Neural crest cell (in vitro differentiated cells): ENCODE data around the gene PREX1. TPM values are rescaled to one million over a fixed set of nuclear protein-coding genes. Genes with fewer than 3 reads are reported as not detected.

Experiments
- DNase-seq: peaks from one replicate; pipeline ENCODE4 v3.0.0; 2021; ENCODE audit warnings: low read depth, mixed read lengths, low spot score
- H3K27ac Mint-ChIP-seq: one replicate; pipeline ENCODE4 v1.8.0; 2021; ENCODE audit warnings: mild to moderate bottlenecking, mixed read lengths; ENCODE audit not compliant: unreplicated experiment
- H3K27me3 Mint-ChIP-seq: 2 replicates; pipeline ENCODE4 v1.8.0; 2021; ENCODE audit warnings: low read depth, mild to moderate bottlenecking, mixed read lengths
- H3K36me3 Mint-ChIP-seq: 2 replicates; pipeline ENCODE4 v1.8.0; 2021; ENCODE audit warnings: low read depth, mild to moderate bottlenecking, mixed read lengths
- H3K4me1 Mint-ChIP-seq: 2 replicates; pipeline ENCODE4 v1.8.0; 2021; ENCODE audit warnings: mixed read lengths
- H3K4me3 Mint-ChIP-seq: one replicate; pipeline ENCODE4 v1.8.0; 2021; ENCODE audit warnings: mild to moderate bottlenecking, mixed read lengths
- H3K9me3 Mint-ChIP-seq: 2 replicates; pipeline ENCODE4 v1.8.0; 2021; ENCODE audit warnings: mixed read lengths
- total RNA-seq: library from RNA; stranded (reverse); gene quantifications from 2 replicates; pipeline ENCODE4 v1.2.1, GENCODE V29; 2021
- TF ChIP-seq, protein P1 (sequence below): fragments of 200-600 bp; sonication (generic); conservative IDR thresholded peaks from 2 replicates; pipeline ENCODE4 v1.5.0; 2021; ENCODE audit warnings: antibody characterized with exemption, mild to moderate bottlenecking

PREX1 gene
- total RNA-seq, 1 donor from 2014 or later, result 72.4 TPM

DNA sequence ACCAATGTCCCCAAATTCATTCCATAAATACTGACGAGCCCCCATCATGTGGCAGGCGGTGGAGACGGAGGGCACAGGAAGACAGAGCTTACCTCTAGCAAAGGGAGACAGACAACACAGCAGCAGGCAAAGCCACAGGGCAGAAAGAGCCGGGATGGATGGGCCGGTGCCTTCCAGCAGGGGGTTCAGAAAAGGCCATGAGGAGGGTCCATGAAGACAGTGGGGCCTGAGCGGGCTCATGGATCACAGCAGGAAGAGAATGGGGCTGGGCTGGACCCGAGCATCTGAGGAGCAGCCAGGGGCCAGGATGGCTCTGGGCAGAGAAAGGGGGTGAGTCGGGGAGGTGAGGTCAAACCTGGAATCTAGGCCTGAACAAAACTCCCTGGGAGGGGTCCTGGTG lies 42.0 kb downstream of the PREX1 start:
- Mint-ChIP-seq H3K4me3 (peak overlapping the region; percentile 67), H3K27me3 (no peaks in the 10 kb centered on the region), H3K36me3 (peaks cover 3% of the 10 kb centered on the region), H3K4me1 (peaks cover 56% of the 10 kb centered on the region), H3K27ac (peak overlapping the region; percentile 86), H3K9me3 (no peaks in the 10 kb centered on the region)
- no peak for DNase-seq
- TF ChIP-seq, protein P1, sequence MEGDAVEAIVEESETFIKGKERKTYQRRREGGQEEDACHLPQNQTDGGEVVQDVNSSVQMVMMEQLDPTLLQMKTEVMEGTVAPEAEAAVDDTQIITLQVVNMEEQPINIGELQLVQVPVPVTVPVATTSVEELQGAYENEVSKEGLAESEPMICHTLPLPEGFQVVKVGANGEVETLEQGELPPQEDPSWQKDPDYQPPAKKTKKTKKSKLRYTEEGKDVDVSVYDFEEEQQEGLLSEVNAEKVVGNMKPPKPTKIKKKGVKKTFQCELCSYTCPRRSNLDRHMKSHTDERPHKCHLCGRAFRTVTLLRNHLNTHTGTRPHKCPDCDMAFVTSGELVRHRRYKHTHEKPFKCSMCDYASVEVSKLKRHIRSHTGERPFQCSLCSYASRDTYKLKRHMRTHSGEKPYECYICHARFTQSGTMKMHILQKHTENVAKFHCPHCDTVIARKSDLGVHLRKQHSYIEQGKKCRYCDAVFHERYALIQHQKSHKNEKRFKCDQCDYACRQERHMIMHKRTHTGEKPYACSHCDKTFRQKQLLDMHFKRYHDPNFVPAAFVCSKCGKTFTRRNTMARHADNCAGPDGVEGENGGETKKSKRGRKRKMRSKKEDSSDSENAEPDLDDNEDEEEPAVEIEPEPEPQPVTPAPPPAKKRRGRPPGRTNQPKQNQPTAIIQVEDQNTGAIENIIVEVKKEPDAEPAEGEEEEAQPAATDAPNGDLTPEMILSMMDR, result no peak

DNA sequence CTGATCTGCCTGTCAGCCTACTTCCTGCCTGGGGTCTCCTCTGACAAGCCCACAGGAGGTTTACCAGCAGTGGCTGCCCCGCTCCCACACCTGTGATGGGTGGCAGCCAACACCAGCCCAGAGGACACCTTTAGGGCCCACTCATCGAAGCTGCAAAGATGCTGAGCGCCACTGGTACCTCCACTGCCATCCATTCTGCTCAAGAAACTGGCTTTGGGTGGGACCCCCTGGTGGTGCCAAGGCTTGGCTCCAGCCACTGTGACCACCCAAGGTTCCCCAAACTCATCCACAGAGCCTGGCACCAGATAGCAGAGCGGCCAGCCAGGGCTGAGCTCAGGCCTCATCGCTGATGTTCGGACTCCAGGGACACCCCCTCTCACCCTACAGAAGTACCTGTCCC lies 42.5 kb downstream of the PREX1 start:
- H3K4me1 Mint-ChIP-seq, result peaks cover 54% of the 10 kb centered on the region
- no peaks in the 10 kb centered on the region for H3K27me3 Mint-ChIP-seq
- H3K27ac Mint-ChIP-seq, result no peak overlapping the region
- H3K4me3 Mint-ChIP-seq, result peak overlapping the region; percentile 67
- no peaks in the 10 kb centered on the region for H3K9me3 Mint-ChIP-seq
- no peak for DNase-seq
- TF ChIP-seq, protein P1, result no peak
- H3K36me3 Mint-ChIP-seq, result peaks cover 3% of the 10 kb centered on the region

DNA sequence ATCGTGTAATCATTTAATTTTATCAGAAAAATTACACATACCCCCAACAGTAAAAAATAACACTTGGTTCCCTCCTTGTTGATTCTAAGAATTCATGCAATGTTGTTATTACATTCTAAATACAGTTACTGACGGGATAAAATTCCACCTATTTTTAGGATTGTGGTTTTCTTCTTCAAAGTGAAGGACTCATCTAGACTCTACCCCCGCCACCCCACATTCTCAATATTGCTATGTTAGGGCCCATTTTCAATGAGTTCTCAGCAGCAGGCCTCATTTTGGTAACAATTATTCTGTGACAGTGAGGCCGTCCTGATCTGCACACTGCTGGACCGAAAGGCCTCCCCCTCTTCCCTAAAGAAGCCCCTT lies 43.5 kb downstream of the PREX1 start:
- Mint-ChIP-seq H3K4me3 (no peak overlapping the region), H3K36me3 (peaks cover 10% of the 10 kb centered on the region), H3K4me1 (peaks cover 44% of the 10 kb centered on the region), H3K9me3 (peaks cover 6% of the 10 kb centered on the region), H3K27ac (peak overlapping the region; percentile 36), H3K27me3 (no peaks in the 10 kb centered on the region)
- DNase-seq, result no peak
- TF ChIP-seq, protein P1, result no peak

DNA sequence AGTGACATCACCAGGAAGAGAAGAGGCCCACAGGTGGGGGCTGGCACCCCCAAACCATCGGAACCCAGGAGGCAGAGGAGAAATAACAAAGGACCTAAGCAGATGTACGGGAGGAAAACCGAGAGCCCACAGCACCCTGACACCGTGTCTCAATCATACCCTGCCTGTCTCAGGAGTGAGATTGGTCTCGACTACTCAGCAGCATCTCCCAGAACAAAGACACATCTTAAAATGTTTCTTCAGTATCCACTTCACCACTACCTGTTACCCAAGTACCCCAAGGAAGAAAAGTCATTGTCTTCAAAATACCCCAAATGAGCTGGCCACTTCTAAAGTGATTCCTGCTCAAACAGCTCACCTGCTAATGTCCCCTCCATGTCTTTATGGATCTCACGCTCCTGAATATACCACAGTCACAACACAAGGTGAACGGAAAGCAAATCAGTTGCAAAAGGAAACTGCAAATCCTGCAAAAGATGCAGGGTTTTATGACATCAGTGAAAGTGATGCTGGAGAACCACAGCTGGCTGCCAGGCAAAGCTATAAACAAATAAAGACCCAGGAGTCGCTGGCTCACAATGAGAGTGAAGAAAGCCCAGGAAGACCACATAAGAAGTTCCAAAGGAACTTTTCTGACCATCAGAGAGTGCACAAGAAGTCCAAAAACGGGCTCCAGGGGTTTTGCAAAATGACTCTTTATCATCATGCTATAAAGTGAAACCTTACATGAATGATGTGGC lies 44.1 kb downstream of the PREX1 start:
- Mint-ChIP-seq H3K4me3 (no peak overlapping the region), H3K27me3 (no peaks in the 10 kb centered on the region), H3K27ac (no peak overlapping the region), H3K36me3 (peaks cover 13% of the 10 kb centered on the region), H3K9me3 (peaks cover 6% of the 10 kb centered on the region), H3K4me1 (peaks cover 40% of the 10 kb centered on the region)
- TF ChIP-seq, protein P1, result no peak
- no peak for DNase-seq

DNA sequence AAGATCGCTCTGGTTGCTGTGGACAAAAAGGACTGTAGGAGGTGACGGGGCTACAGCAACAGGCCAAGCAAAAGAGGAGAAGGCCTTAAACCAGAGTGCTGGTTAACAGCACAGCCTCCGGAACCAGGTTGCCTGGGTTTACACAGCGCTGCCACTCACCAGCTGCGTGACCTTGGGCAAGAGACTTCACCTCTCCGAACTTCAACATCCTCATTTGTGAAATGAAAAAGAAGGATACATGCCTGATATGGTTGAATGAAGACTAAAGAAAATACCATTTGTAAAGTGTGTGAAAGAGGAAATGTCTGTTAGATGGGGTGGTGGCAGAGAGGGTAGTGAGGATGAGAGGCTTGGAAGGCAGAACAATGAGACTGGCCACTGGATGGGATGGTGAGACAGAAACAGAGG lies 44.9 kb downstream of the PREX1 start:
- TF ChIP-seq, protein P1, result no peak
- peaks cover 34% of the 10 kb centered on the region for H3K4me1 Mint-ChIP-seq
- H3K4me3 Mint-ChIP-seq, result no peak overlapping the region
- H3K9me3 Mint-ChIP-seq, result peaks cover 6% of the 10 kb centered on the region
- no peaks in the 10 kb centered on the region for H3K27me3 Mint-ChIP-seq
- peaks cover 15% of the 10 kb centered on the region for H3K36me3 Mint-ChIP-seq
- H3K27ac Mint-ChIP-seq, result no peak overlapping the region
- no peak for DNase-seq
